ENCODE measurements around the gene BRD3.

BRD3 gene

DNA sequence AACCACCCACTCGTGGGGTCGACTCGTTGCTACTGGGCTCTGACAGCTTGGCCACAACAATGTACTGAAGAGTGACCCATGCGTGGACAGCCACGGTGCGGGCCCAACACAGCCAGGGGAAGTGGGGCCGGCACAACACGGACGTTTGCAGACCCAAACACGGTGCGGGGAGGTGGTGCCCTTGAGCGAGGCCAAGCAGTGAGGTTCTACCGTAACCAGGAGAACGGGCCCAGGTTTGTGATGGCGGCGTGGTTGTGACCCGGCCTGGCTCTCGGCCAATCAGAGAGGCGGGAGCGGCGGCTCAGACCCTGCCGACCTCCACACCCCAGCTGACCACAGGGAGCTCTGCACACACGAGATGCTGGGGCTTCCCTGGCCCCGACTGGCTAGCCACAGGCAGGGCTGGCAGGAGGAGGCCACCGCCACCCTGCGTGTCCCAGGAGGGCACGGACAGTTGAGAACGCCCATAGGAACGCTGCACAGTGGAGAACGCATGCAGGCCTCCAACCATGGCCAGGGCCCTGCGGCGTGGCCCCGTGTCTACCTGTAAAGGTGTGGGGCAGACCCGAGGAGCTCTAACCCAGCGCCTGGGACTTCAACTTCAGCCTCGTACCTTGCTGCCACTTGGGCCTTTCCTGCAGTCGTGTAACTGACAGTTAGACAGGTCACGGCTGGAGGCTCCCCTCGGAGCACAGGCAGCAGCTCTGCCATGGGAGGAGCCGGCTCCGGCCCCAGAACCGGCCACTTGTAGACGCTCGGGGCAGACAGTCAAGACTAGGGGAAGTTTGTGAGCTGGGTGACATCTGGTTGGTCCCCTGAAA, 13.7 kb downstream of the BRD3 start:
- no peak for DNase-seq

DNA sequence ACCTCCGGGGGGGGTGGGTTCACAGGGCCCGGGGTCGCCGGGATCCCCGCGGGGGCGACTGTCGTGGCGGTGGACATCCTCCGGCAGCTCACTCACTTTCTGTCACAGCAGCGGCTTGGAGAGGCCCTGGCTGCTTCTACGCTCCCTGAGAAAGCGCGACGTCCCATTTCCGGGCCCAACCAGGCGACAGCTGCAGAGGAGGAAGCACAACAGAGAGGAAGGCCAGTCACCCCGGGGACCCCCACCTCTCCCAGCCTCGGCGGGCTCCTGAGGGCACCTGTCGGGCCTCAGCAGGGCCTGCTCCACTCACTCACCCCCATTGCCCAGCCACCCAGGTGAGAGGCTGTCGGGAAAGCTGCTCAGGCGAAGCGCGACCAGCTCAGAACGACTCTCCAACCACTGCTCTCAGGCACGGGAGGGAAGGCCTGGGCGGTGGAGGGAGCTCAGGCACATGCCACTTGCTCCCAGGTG, 14.4 kb downstream of the BRD3 start:
- no peak for DNase-seq

DNA sequence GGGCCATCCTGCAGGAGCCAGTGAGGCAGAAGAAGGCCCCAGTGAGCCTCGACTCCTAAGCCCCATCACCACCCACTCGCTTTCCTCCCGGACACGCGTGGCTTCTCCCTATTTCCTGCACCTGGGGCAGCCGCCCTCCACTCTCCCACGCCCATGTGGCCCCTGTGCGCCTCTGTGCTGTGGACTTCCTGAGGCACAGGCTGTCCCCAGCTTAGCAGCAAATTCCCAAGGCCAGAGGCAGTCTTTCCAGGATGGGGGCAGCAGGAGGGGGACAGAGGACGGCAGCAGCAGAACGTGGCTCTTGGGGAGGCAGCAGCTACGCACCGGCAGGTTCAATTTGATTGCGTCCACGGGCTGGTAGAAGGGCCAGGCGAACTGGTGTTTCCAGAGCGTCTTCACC, 14.9 kb downstream of the BRD3 start:
- DNase-seq: no peak

DNA sequence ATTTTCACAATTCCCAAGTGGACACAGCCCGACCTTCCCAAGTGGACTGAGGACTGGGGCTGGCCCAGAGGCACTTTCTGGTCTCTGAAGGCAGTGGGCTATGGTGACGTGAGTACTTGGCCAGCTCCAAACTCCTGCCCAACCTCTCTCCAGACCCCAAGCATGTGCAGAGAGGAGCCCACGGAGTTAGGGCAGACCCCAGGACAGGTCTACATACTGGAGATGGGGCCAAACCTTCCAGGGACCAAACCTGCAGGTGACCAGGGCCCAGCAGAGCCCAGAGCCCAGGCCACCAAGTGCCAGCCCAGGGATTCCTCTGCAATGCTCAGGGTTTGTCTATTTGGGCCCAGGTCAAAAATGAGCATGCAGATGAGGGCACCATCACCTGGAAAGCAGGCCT, 15.3 kb downstream of the BRD3 start:
- DNase-seq: no peak

DNA sequence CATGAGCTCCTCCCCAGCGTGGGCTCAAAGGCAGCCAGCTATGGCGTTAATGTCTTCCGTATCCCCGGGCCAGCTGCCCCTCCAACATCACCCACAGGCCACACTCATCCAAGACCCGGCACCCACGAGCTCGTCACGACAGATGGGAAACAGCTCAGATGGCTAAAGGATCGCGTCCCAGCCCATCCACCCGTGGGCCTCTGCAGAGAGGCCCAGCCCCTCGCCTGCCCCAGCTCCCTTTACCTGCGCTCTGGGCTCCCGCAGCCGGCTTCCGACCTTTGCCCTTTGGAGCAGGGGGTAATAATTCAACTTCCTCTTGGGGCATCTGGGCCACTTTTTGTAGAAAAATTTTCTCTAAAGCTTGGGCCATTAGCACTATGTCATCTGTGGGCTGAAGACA, 16.5 kb downstream of the BRD3 start:
- DNase-seq: no peak

DNA sequence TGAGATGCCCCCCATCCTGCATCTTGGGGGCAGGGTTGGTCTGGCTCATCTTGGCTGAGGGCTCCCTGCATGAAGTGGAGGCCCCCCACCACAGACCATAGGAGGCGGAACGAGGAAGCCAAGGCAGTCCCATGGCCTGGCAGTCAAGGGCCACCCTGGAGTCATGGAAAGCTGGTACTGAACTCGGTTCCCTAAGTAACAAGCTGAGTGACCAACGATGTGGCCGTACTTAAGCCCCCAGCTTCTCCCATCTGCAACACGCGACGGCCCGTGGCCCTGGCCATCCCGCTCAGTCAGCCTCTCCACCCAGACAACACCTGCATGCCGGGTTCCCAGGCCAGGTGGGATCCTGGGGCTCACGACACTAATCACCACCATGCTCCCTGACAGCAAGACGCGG, 17.1 kb downstream of the BRD3 start:
- no peak for DNase-seq

DNA sequence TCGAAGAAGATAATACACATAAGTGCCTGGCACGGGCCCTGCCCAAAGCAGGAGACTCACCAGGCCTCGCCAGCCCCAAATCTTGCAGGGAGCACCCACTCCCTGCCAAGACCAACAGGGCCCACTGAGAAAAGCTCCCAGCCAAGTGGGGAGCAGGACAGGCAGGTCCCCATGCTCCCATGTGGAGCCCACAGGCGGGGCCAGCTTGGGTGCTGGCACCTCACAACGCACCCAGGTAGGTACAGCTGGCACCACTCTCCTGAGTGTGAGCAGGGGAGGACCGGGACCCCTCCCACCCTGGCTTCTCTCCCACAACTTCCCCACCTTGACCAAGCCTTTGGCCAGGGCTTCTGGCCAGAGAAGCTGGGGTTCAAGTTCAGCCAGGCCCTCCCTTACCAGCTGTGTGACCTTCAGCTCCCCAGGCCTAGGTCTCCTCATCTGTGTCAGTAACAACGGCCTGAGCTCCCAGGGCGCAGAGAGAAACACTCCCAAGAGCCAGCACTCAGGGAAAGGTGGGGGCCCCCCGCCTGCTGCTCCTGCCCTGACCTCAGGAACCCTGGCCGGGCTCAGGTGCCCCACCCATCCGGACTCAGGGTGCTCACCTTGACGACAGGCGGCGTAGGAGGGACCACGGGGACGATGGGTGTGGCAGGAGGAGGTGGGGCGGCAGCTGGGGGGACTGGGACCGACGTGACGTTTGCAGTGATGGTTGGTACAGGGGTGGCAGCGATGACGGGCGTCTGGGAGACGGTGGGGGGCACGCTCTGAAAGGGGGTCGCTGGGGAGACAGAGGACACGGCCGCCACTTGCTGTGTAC, 17.8 kb downstream of the BRD3 start:
- no peak for DNase-seq

DNA sequence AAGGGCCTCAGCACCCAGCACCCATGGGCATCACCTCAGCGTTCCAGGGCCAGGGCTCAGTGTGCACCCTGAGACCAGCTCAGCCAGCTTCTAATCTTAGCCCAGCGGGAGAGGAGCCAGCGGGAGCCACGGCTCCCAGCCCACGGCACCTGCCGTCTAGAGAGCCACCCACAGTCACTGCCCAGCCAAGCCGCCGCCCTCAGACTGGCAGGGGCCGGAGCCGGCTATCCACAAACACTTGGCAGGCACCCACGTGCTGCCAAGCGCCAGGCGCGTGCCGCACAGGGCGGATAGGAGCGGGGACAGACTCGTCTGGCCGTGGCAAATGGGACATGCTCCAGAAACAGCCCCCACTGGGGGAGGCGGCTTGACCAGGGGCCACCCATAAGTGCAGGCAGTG, 18.6 kb downstream of the BRD3 start:
- DNase-seq: no peak

DNA sequence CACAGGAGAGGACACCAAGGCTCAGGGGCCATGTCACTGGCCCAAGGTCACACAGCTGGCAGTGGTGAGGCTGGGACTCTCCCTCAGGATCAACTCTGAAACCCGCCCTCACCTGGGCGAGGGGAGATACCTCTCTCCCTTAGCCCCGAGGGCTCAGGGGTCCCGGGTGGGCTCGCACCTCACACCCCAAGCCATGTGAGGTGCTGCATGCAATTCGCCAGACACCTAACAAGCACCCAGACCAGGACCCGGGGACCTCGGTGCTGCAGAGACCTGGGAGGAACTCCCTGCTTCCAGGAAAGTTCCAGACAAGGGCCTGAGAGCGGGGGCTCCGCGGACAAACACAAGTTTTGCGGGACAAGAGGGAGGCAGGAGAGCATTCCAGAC, 19.3 kb downstream of the BRD3 start:
- DNase-seq: no peak

DNA sequence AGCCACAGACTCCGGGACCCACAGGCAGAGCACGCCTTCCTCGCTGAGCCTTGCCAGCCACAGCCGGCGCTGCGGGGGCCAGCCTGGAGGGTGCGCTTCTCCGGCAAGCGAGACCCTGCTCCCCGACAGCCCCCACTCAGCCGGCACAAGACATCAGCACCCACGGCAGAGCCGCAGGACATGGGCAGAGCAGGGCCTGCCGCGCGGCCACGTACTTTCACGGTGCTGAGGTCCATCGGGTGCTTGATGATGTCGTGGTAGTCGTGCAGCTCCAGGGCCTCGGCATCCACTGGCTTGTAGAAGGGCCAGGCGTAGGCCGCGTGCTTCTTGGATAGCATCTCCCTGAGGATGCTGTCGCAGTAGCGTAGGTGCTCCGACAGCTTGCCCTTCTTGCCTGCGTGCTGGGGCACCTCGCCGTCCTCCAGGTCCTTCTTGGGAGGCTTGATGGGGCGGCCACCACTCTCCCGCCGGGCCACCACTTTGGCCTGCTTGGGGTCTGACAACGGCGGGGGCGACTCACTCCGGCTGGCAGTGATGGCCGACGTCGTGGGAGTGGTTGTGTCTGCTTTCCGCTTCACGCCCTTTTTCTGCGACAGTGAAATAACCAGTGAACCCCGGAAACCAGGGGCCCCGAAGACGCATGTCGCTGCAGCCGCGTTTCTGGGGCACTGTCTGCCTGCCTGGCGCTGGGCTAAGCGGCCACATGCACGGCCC, 19.8 kb downstream of the BRD3 start:
- DNase-seq: no peak

DNA sequence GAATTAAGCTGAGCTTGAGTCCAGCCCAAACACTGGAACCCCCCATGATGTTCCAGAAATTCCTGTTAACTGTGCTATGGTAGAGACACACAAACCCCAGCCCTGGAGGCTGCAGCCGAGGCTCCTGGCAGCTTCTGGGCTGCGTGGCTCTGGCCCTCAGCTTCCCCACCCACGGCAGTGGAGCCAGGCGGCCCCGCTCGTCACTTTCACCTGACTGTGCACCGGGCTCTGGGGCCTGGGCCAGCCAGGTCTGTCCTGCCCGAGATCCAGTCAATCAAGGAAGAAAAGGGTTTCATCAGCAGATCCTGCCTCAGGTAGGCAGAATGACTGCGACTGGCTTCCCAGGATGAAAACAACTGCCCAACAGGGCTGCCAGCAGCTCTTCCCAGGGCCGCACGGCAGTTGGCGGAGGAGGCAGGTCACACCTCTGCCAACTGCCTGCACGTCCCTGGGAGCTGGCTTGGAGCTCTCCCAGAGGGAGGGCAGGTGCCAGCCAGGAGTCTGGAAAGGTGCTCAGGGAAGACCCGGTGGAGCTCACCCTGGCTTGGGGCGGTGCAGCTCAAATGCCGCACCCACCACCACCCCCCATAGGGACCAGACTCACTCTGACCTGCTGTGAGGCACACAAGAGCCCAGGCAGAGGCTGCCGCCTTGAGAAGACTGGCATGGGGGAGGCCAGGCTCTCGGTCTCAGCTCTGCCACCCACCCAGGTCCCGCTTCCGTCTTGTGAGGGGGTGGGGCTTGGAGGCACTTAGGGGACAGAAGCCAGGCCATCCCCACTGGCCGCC, 20.7 kb downstream of the BRD3 start:
- no peak for DNase-seq

DNA sequence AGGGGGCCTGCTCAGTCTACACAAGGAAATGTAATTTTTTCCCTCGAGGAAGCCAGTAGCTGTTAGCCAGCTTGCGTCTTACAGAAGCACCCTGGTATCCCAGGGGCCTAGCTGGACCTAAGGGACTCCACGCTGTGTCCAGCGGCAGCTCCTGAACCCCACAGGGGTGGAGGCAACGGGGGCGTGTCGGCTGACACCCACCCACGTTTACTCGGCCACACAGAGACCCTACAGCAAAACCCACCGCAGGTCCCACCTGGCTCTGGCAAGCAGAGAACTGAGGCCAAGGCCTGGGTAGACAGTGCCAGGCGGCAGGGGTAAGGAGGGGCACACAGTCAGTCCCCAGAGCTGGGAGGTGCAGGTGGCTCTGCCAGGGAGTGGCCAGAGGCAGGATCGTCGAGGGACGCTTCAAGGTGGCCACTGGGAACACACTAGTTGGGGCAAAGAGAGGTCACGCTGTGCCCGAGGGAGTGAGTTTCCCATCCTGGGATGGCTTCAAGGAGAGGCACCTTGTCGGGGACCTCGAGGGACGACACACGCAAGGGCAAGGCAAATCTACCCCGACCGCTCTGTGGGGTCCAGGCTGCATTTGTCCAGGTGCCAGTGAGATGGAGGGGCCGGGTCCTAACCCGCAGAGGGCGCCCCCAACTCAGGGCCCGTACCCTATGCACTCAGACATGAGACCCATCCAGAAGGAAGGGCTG, 21.8 kb downstream of the BRD3 start:
- DNase-seq: no peak

DNA sequence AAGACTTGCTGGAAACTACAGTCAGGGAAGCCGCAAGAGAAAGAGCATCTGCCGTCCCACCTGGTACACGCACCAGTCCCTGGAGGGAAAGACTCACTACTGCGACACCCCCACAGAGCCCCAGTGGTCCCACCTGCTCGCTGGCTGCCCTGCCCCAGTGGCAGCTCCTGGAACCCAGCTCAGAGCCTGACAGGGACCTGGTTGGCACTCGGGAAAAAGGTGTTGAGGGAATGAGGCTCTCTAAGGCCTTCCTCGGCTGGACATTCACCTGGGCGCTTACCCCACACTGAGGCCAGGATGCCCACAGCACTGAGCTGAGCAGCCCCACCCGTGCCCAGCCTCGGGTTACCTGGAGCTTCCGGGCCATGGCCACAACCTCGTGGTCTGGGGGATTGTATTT, 22.9 kb downstream of the BRD3 start:
- DNase-seq: no peak

DNA sequence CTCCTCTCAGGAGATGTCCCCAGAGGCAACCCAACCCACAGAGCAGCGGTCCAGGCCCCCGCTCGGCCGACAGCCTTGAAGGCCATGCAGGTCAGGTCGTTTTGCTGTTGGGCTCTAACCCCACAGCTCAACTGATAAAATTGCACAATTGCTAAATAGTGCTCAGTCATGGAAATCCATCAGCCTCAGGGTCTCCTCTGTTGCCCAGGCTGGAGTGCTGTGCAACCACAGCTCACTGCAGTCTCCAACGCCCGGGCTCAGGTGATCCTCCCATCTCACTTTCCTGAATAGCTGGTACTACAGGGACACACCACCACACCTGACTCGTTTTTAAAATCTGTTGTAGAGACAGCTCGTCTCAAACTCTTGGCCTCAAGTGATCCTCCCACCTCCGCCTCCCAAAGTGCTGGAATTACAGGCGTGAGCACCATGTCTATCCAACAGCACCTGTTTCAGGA, 24.3 kb downstream of the BRD3 start:
- DNase-seq: no peak

DNA sequence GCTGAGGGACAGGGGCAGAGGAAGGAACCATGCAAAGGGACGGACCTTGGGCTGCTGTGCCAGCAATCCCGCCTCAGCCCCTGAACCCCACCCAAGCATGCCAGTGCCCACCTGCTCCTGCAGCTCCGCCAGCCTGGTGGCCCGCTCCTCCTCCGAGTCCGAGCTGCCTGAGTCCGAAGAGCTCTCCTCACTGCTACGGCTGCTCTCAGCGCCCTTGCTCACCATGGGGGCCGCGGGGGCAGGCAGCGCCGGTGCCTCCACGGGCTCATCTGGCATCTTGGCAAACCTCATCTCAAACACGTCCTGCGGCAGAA, 26.2 kb downstream of the BRD3 start:
- DNase-seq: no peak

DNA sequence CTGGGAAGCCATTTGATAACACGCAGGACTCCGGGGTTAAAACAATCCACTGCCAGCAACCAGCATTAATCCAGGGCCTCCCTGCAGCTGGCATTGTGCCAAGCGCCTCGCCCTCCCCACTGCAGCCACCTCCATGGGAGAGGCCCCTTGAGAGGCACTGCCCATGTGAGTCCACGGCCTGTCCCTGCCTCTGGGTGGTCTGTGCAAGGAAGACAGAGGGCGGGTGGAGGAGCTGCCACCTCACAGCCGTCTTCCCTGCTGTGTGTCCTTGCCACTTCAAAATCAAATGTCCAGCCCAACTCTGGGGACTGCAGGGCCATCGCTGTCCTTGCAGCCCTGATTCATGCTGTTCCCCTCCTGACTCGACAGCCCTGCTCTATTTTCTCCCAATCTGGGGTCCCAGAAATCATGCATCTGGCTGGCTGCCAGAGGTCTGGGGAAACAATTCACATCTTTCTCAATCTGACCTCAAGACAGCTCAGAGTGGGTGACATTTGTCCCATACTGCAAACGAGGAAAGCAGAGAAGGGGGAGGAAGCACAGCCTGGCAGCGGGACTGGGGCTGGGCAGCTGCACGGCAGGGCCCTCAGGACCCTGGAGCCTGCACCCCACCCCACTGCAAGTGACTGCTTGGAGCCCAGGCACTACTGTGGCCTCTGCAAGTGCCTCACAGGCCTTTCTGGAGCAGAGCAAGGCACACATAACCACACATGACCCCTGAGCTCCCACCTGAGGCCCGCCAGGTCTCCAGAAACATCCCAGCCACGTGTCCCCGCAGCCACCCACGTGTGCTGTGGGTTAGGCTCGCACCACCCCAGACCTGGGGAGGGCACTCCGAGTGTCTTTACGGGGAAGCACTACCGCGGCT, 26.8 kb downstream of the BRD3 start:
- DNase-seq: no peak

DNA sequence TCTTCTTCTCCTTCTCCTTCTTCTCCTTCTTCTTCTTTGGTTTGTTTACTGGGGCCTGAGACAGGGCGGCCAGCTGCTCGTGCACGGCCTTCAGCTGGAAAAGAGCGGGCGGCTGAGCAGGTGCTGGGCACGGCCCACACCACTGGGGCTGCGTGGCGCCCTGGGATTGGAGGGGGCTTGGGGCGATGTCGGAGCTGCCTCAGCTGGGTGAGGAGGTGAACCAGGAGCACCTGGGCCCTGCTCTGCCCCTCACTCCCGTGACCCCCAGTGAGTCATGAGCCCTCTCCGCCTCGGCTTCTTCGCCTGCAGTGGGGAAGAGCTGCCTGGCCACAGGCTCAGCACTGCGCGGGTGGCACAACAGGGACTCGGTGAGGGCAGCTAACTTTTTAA, 27.7 kb downstream of the BRD3 start:
- no peak for DNase-seq

DNA sequence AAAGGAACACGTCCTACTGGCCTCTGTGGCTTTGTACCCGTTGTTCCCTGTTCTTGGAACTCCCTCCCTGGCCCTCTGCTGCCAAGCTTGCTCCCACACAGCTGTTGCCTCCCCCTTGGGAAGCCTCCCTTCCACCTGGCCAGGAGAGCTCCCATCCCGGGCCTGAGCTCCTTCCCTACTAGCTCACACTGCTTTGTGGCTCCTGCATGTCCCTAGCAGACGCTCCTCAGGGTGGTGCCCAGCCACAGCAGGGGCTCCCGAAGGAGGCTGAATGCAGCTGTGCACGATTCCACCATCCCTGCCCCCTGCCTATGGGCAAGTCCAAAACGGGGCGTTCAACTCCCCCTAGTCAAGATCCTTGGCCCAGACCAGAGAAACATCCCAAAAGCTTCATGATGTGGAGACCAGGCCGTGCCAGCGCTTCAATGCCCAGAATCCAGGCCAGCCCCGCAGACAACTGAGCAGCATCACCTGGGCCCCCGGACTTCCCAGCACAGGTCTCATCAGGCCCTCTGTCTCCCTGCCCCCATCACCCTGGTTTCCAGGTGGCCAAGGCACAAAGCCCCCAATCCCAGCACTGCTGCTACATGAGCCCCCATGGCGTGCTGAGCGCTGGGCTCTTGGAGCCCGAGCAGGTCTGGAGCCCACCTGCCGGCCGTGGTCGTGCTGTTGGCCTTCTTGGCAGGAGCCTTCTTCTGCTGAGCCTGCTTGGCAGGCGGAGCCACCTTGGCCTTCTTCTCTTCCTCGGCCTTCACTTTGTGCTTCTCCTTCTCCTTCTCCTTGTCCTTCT, 28.2 kb downstream of the BRD3 start:
- no peak for DNase-seq

DNA sequence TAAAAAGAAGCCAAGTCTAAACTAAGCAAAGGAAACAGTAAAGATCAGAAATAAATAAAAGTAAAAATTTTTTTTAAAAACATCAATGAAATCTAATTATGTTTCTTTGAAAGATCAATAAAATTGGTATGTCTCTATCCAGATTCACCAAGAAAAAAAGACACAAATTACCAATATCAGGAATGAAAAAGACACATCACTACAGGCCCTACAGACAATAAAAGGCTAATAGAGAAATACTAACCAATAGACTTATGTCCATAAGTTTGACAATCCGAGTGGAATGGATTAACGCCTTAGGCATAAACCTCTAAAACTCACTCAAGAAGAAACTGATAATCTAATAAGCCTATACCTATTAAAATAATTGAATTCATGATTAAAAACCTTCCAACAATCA, 30.2 kb downstream of the BRD3 start:
- no peak for DNase-seq

DNA sequence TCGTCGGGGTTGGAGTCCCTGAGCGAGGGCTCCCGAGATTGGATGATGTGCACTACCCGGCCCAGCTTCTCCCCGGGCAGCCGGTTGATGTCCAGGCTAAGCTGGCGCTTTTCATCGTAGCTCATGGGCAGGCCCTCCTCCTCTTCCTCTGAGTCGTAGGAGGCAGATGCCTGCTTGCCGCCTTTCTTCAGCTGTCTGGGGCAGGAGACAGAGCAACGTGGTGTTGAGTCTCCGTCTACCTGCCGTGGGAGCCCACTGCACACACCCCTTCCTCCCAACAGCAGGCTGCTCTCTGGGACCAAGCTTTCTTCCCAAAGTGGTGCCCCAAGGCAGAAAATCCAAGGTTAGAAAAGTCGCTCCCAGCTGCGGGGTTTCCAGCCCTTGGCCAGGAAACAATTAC, 31.7 kb downstream of the BRD3 start:
- no peak for DNase-seq
